HEK293 (cell line): ENCODE data around the gene PPBP.

Experiments used
- CTCF ChIA-PET: fragments of 350-600 bp; formaldehyde crosslinking; extraction: SDS; loops from one replicate; lab custom pipeline; 2021; ENCODE audit warnings: antibody characterized with exemption; lab: Yijun Ruan, JAX
- POLR2A ChIA-PET: fragments of 300-600 bp; formaldehyde crosslinking; extraction: SDS; loops from one replicate; lab custom pipeline; 2020; ENCODE audit warnings: antibody characterized with exemption, inconsistent platforms; lab: Yijun Ruan, JAX
- H3K27ac ChIP-seq: fragments of 200-500 bp; sonication (Bioruptor generic); 2 replicates; pipeline ENCODE4 v1.5.1; 2014; ENCODE audit warnings: low read depth, low read length, control low read depth, inconsistent platforms; ENCODE audit errors: extremely low read depth
- H3K36me3 ChIP-seq, 2 experiments: fragments of 200-500 bp in 1 of 2; sonication (Bioruptor generic) in 1 of 2; 1 replicate in 1 of 2; 2 replicates in 1 of 2; pipeline ENCODE4 v1.5.1; 2014 to 2017; ENCODE audit warnings: inconsistent platforms in 2 of 2, low read length in 2 of 2; ENCODE audit not compliant: control insufficient read depth in 2 of 2, insufficient read depth in 1 of 2
- H3K4me1 ChIP-seq: fragments of 200-500 bp; sonication (Bioruptor generic); 2 replicates; pipeline ENCODE4 v1.5.1; 2014; ENCODE audit warnings: mild to moderate bottlenecking, low read length, inconsistent platforms; ENCODE audit not compliant: control insufficient read depth, insufficient read depth
- H3K4me3 ChIP-seq: 2 replicates; pipeline ENCODE4 v1.5.1; 2011; ENCODE audit warnings: low read depth, mild to moderate bottlenecking, control low read depth, low read length, moderate library complexity
- H3K9me3 ChIP-seq: fragments of 200-500 bp; sonication (Bioruptor generic); 2 replicates; pipeline ENCODE4 v1.5.1; 2014; ENCODE audit warnings: low read depth, low read length, inconsistent platforms; ENCODE audit not compliant: control insufficient read depth, insufficient read depth
- KLF10 ChIP-seq: fragments of 450-650 bp; IDR thresholded peaks from 2 replicates; pipeline ENCODE4 v1.5.1; 2018; ENCODE audit warnings: missing biosample characterization, mild to moderate bottlenecking, missing genetic modification characterization
- MYNN ChIP-seq: fragments of 450-650 bp; formaldehyde crosslinking; IDR thresholded peaks from 2 replicates; pipeline ENCODE4 v1.5.1; 2016; ENCODE audit warnings: missing biosample characterization, missing genetic modification characterization, borderline replicate concordance
- OVOL3 ChIP-seq: fragments of 450-650 bp; formaldehyde crosslinking; IDR thresholded peaks from 2 replicates; pipeline ENCODE4 v1.5.1; 2016; ENCODE audit warnings: missing biosample characterization, missing genetic modification characterization
- PRDM4 ChIP-seq: fragments of 450-650 bp; formaldehyde crosslinking; IDR thresholded peaks from 2 replicates; pipeline ENCODE4 v1.5.1; 2017; ENCODE audit warnings: missing biosample characterization, missing genetic modification characterization
- SETDB1 ChIP-seq: IDR thresholded peaks from one replicate; pipeline ENCODE4 v1.6.1; 2017; ENCODE audit warnings: mild to moderate bottlenecking, low read length, moderate library complexity, mixed read lengths; ENCODE audit not compliant: insufficient read length
- SP7 ChIP-seq: fragments of 450-650 bp; formaldehyde crosslinking; IDR thresholded peaks from 2 replicates; pipeline ENCODE4 v1.5.1; 2016; ENCODE audit warnings: missing biosample characterization, missing genetic modification characterization
- YY2 ChIP-seq: fragments of 450-650 bp; formaldehyde crosslinking; IDR thresholded peaks from 2 replicates; pipeline ENCODE4 v1.5.1; 2016; ENCODE audit warnings: missing biosample characterization, missing genetic modification characterization
- ZBTB20 ChIP-seq: fragments of 450-650 bp; formaldehyde crosslinking; IDR thresholded peaks from 2 replicates; pipeline ENCODE4 v1.5.1; 2016; ENCODE audit warnings: missing biosample characterization, missing genetic modification characterization
- ZBTB8A ChIP-seq: fragments of 450-650 bp; formaldehyde crosslinking; IDR thresholded peaks from 2 replicates; pipeline ENCODE4 v1.5.1; 2016; ENCODE audit warnings: missing biosample characterization, missing genetic modification characterization
- ZNF132 ChIP-seq: fragments of 450-650 bp; formaldehyde crosslinking; IDR thresholded peaks from 2 replicates; pipeline ENCODE4 v1.5.1; 2017; ENCODE audit warnings: missing biosample characterization, missing genetic modification characterization, borderline replicate concordance
- ZNF169 ChIP-seq: fragments of 450-650 bp; formaldehyde crosslinking; IDR thresholded peaks from 2 replicates; pipeline ENCODE4 v1.5.1; 2016; ENCODE audit warnings: missing biosample characterization, missing genetic modification characterization
- ZNF2 ChIP-seq: fragments of 450-650 bp; formaldehyde crosslinking; IDR thresholded peaks from 2 replicates; pipeline ENCODE4 v1.5.1; 2016; ENCODE audit warnings: missing biosample characterization, missing genetic modification characterization
- ZNF280C ChIP-seq: fragments of 450-650 bp; formaldehyde crosslinking; IDR thresholded peaks from 2 replicates; pipeline ENCODE4 v1.5.1; 2016; ENCODE audit warnings: missing biosample characterization, missing genetic modification characterization
- ZNF404 ChIP-seq: fragments of 450-650 bp; formaldehyde crosslinking; IDR thresholded peaks from 2 replicates; pipeline ENCODE4 v1.5.1; 2017; ENCODE audit warnings: missing biosample characterization, missing genetic modification characterization
- ZNF48 ChIP-seq: fragments of 450-650 bp; formaldehyde crosslinking; IDR thresholded peaks from 2 replicates; pipeline ENCODE4 v1.5.1; 2016; ENCODE audit warnings: missing biosample characterization, missing genetic modification characterization
- ZNF645 ChIP-seq: fragments of 450-650 bp; formaldehyde crosslinking; IDR thresholded peaks from 2 replicates; pipeline ENCODE4; 2016; ENCODE audit warnings: missing biosample characterization, missing genetic modification characterization
- TF ChIP-seq, protein P1 (sequence below): fragments of 450-650 bp; formaldehyde crosslinking; IDR thresholded peaks from 2 replicates; pipeline ENCODE4 v1.5.1; 2016; ENCODE audit warnings: missing biosample characterization, missing genetic modification characterization, borderline replicate concordance

PPBP gene

GRCh38 chr4:73988061-73988460 is at the start of gene PPBP:
TSS of gene PPBP (minus strand) at chr4:73988190. CDS start at chr4:73988103, 87 bp downstream.
- no peaks in the 10 kb centered on the region for H3K9me3 ChIP-seq
- TF ChIP-seq ZNF404 (tag by site-specific recombination) (no peak), ZNF48 (no peak), KLF10 (tag by site-specific recombination) (no peak), OVOL3 (tag by site-specific recombination) (no peak), MYNN (tag by site-specific recombination) (no peak), SP7 (no peak), ZBTB20 (tag by site-specific recombination) (no peak)
- peaks cover 7% of the 10 kb centered on the region for H3K4me1 ChIP-seq
- no peak within 1 kb of the TSS for H3K27ac ChIP-seq
- ChIA-PET CTCF (interaction anchor here (0.7 kb wide), 1 partner anchor 111 kb away, joined by 4 read pairs; no protein-coding TSS in a partner anchor), POLR2A (no interaction called here)
- no peaks in the 10 kb centered on the region for H3K36me3 ChIP-seq
- no peak within 1 kb of the TSS for H3K4me3 ChIP-seq

DNA sequence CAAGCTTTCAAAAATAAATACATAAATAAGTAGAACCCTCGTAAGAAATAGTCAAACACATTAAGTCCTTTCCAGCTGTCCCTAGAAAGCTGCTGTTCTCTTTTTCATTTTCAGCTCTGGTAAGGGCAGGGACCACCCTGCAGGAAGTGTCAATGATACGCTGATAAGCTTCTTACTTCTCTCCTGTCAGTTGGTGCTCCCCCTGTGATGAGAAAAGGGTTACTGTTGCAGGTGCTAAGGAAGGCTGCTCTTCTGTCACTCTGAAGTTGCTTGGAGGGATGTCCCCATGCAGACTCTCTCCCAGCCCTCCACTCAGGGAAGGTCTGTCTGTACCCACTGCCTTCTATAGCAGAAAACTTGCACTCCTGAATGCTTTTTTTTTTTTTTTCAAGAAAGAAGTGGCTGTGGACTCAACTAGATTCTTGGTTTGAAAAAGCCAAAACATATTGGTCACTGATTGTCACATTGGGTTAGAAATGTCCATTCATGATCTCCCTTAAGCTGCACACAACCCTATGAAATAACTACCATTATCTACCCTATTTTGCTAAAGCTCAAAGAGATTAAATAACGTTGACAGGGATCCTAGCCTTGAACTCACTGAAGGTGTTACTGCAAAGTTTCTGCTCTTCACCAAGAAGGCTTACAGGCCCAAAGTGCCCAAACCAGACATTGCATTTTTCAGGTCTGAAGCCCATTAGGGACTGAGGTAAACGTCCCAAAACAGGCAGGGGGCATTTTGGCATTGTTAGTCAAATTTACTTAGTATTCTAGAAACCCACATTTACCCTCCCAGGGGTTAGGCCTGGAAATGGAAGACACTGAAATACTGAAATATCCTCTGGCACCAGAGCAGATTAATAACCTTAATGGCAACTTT is 49.3 kb upstream of the PPBP start:
- TF ChIP-seq SETDB1 (no peak), PRDM4 (tag by site-specific recombination) (0 out of 2 replicates have a peak, but pooled peaks have one; percentile 11), ZBTB8A (tag by site-specific recombination) (no peak)
- Histone ChIP-seq H3K36me3 (no peaks in the 10 kb centered on the region), H3K4me1 (no peaks in the 10 kb centered on the region), H3K4me3 (no peak overlapping the region), H3K9me3 (no peaks in the 10 kb centered on the region), H3K27ac (no peak overlapping the region)
- POLR2A ChIA-PET, result no interaction called here
- CTCF ChIA-PET, result interaction anchor here (0.6 to 0.9 kb wide), 8 partner anchors 15 to 375 kb away, joined by 3 to 4 read pairs (median 3); partner anchors contain the start of gene CXCL2

GRCh38 chr4:74033739-74034138 is 45.7 kb upstream of the PPBP start:
- POLR2A ChIA-PET, result no interaction called here
- H3K36me3 ChIP-seq, result no peaks in the 10 kb centered on the region
- H3K4me1 ChIP-seq, result no peaks in the 10 kb centered on the region
- no peak overlapping the region for H3K27ac ChIP-seq
- CTCF ChIA-PET, result interaction anchor here (1.0 kb wide), 1 partner anchor 101 kb away, joined by 3 read pairs; no protein-coding TSS in a partner anchor
- TF ChIP-seq ZNF280C (tag by site-specific recombination) (no peak), ZNF132 (tag by site-specific recombination) (no peak), ZNF2 (tag by site-specific recombination) (no peak), ZNF169 (tag by site-specific recombination) (no peak), YY2 (no peak), ZNF645 (tag by site-specific recombination) (no peak)
- TF ChIP-seq, protein P1, sequence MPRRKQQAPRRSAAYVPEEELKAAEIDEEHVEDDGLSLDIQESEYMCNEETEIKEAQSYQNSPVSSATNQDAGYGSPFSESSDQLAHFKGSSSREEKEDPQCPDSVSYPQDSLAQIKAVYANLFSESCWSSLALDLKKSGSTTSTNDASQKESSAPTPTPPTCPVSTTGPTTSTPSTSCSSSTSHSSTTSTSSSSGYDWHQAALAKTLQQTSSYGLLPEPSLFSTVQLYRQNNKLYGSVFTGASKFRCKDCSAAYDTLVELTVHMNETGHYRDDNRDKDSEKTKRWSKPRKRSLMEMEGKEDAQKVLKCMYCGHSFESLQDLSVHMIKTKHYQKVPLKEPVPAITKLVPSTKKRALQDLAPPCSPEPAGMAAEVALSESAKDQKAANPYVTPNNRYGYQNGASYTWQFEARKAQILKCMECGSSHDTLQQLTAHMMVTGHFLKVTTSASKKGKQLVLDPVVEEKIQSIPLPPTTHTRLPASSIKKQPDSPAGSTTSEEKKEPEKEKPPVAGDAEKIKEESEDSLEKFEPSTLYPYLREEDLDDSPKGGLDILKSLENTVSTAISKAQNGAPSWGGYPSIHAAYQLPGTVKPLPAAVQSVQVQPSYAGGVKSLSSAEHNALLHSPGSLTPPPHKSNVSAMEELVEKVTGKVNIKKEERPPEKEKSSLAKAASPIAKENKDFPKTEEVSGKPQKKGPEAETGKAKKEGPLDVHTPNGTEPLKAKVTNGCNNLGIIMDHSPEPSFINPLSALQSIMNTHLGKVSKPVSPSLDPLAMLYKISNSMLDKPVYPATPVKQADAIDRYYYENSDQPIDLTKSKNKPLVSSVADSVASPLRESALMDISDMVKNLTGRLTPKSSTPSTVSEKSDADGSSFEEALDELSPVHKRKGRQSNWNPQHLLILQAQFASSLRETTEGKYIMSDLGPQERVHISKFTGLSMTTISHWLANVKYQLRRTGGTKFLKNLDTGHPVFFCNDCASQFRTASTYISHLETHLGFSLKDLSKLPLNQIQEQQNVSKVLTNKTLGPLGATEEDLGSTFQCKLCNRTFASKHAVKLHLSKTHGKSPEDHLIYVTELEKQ (tag by site-specific recombination), result no peak
- TF ChIP-seq, all 188 proteins: peak for 0
- Histone ChIP-seq H3K4me3 (no peak overlapping the region), H3K9me3 (no peaks in the 10 kb centered on the region)
